Panc1 (cell line): ENCODE results near the gene TNFAIP2. TPM values are rescaled to one million over a fixed set of nuclear protein-coding genes. Genes with fewer than 3 reads are reported as not detected.

Experiments
- ATAC-seq: fragments of 200-7000 bp; cut with Tn5 transposase; 2 replicates; pipeline ENCODE4 v1.9.1; 2020; ENCODE audit warnings: mild to moderate bottlenecking, moderate library complexity
- BruUV-seq: library from RNA; stranded (reverse); fragments of 400-500 nt; replicated peaks from 2 replicates; lab custom pipeline; 2021; lab: Mats Ljungman, UMichigan
- CTCF ChIA-PET: fragments of 300-600 bp; sonication (Branson Sonifier 250); formaldehyde crosslinking; loops from one replicate; lab custom pipeline; 2022; ENCODE audit warnings: antibody characterized with exemption; lab: Charles Lee
- POLR2A ChIA-PET: fragments of 300-600 bp; sonication (Branson Sonifier 250); formaldehyde crosslinking; loops from one replicate; lab custom pipeline; 2022; ENCODE audit warnings: antibody characterized with exemption; lab: Charles Lee
- DNase-seq: peaks from one replicate; pipeline ENCODE4 v3.0.0-alpha.2; 2010; ENCODE audit warnings: low read depth, low spot score
- H3K27ac ChIP-seq: 2 replicates; pipeline ENCODE4 v1.5.1; 2011; ENCODE audit warnings: mild to moderate bottlenecking, low read length, inconsistent platforms
- H3K27me3 ChIP-seq: fragments of 200-500 bp; sonication (Bioruptor generic); 2 replicates; pipeline ENCODE4 v1.6.0; 2014; ENCODE audit warnings: low read length, inconsistent platforms; ENCODE audit not compliant: control insufficient read depth, insufficient read depth
- H3K36me3 ChIP-seq: fragments of 200-500 bp; sonication (Bioruptor generic); 2 replicates; pipeline ENCODE4 v1.5.1; 2014; ENCODE audit warnings: inconsistent platforms, mild to moderate bottlenecking, low read length, moderate library complexity; ENCODE audit not compliant: control insufficient read depth, insufficient read depth
- H3K4me1 ChIP-seq: 2 replicates; pipeline ENCODE4 v1.5.1; 2011; ENCODE audit warnings: inconsistent platforms, mild to moderate bottlenecking, low read length, moderate library complexity; ENCODE audit not compliant: control insufficient read depth, insufficient read depth
- H3K4me3 ChIP-seq, 2 experiments: 2 replicates each; pipeline ENCODE4 v1.5.1; 2011 to 2012; ENCODE audit warnings: low read depth in 2 of 2, low read length in 2 of 2, mild to moderate bottlenecking in 2 of 2, inconsistent platforms in 1 of 2, moderate library complexity in 1 of 2
- H3K9me3 ChIP-seq: fragments of 200-500 bp; sonication (Bioruptor generic); 2 replicates; pipeline ENCODE4 v1.5.1; 2014; ENCODE audit warnings: low read depth, mild to moderate bottlenecking, inconsistent platforms, low read length, moderate library complexity; ENCODE audit not compliant: control insufficient read depth, insufficient read depth
- CTCF ChIP-seq: fragments of 450-650 bp; IDR thresholded peaks from 2 replicates; pipeline ENCODE4 v1.5.1; 2017; ENCODE audit warnings: mild to moderate bottlenecking
- POLR2AphosphoS5 ChIP-seq: IDR thresholded peaks from 2 replicates; pipeline ENCODE4 v1.6.1; 2012; ENCODE audit warnings: mild to moderate bottlenecking, low read depth, low read length, moderate library complexity
- REST ChIP-seq, 2 experiments: IDR thresholded peaks; 2 replicates each; pipeline ENCODE4 v1.6.1; 2011 to 2012; ENCODE audit warnings: low read depth in 2 of 2, control low read depth in 1 of 2, low read length in 1 of 2, mild to moderate bottlenecking in 1 of 2, moderate library complexity in 1 of 2; ENCODE audit not compliant: insufficient read depth in 1 of 2
- SIN3A ChIP-seq: IDR thresholded peaks from 2 replicates; pipeline ENCODE4 v1.6.1; 2012; ENCODE audit warnings: low read depth, mild to moderate bottlenecking, low read length, moderate library complexity, borderline replicate concordance; ENCODE audit not compliant: insufficient read depth
- TCF7L2 ChIP-seq: IDR thresholded peaks from 2 replicates; pipeline ENCODE4 v1.6.1; 2011; ENCODE audit warnings: mild to moderate bottlenecking, low read depth, low read length, inconsistent platforms
- in situ Hi-C: cut with HindIII; loops from 2 replicates; pipeline ENCODE4 v1.10.0; 2016; ENCODE audit warnings: low sequenced_read_pairs, low pct_unique_long_range_greater_than_20kb
- intact Hi-C: fragments of 100-400 bp; cut with micrococcal nuclease; formaldehyde crosslinking; loops from one replicate; pipeline ENCODE4 v1.10.0; 2022; ENCODE audit not compliant: unreplicated experiment
- total RNA-seq: library from RNA; stranded (reverse); gene quantifications from one replicate; pipeline ENCODE4 v1.2.1, GENCODE V29; 2021; ENCODE audit not compliant: unreplicated experiment

TNFAIP2 gene
- total RNA-seq, 1 experiment from 2014 or later: 491 TPM

GRCh38 chr14:103132381-103133209 is 9.3 kb downstream of the TNFAIP2 start:
- DNase-seq (no peak), ATAC-seq (no peak)
- Histone ChIP-seq H3K4me3 (no peak overlapping the region), H3K9me3 (no peaks in the 10 kb centered on the region), H3K27me3 (no peaks in the 10 kb centered on the region), H3K27ac (peak overlapping the region; percentile 51), H3K4me1 (peaks cover 78% of the 10 kb centered on the region), H3K36me3 (0 out of 2 replicates have a peak, but pooled peaks cover 2% of the 10 kb centered on the region)
- in situ Hi-C loops (no loop called here), intact Hi-C loops (no loop called here)
- no peak for TF ChIP-seq SIN3A
- TF ChIP-seq TCF7L2: no peak
- no peak; the same call in 1 of the 2 replicates for TF ChIP-seq POLR2AphosphoS5
- no peak for TF ChIP-seq CTCF
- TF ChIP-seq REST (IDR thresholded peaks at IDR 0.05; ENCODE audit: insufficient read depth in 1 of 2, low read depth in 2 of 2, low read length in 1 of 2): no peak
- no TSS peak for BruUV-seq
- POLR2A ChIA-PET: no interaction called here
- CTCF ChIA-PET: no interaction called here

GRCh38 chr14:103133210-103134140 is 10.2 kb downstream of the TNFAIP2 start:
- BruUV-seq: no TSS peak
- ATAC-seq (no peak), DNase-seq (no peak)
- in situ Hi-C loops: no loop called here
- POLR2A ChIA-PET: no interaction called here
- intact Hi-C loops: no loop called here
- H3K4me3 ChIP-seq: no peak overlapping the region
- no peaks in the 10 kb centered on the region for H3K9me3 ChIP-seq
- peaks cover 75% of the 10 kb centered on the region for H3K4me1 ChIP-seq
- TF ChIP-seq CTCF (no peak), POLR2AphosphoS5 (peak; percentile 6; the same call in 1 of the 2 replicates)
- no peak overlapping the region for H3K27ac ChIP-seq
- no peaks in the 10 kb centered on the region for H3K27me3 ChIP-seq
- CTCF ChIA-PET: interaction anchor here (1.8 kb wide), 1 partner anchor 28 kb away, joined by 12 read pairs; no protein-coding TSS in a partner anchor
- H3K36me3 ChIP-seq: 0 out of 2 replicates have a peak, but pooled peaks cover 2% of the 10 kb centered on the region
